GM19351 (cell line): ENCODE data around the gene FRMD5.

Experiments used
- ATAC-seq: cut with Tn5 transposase; IDR thresholded peaks from one replicate; pipeline ENCODE4 v1.9.1; 2021; ENCODE audit warnings: mild to moderate bottlenecking, moderate library complexity; ENCODE audit not compliant: unreplicated experiment

Gene FRMD5

DNA sequence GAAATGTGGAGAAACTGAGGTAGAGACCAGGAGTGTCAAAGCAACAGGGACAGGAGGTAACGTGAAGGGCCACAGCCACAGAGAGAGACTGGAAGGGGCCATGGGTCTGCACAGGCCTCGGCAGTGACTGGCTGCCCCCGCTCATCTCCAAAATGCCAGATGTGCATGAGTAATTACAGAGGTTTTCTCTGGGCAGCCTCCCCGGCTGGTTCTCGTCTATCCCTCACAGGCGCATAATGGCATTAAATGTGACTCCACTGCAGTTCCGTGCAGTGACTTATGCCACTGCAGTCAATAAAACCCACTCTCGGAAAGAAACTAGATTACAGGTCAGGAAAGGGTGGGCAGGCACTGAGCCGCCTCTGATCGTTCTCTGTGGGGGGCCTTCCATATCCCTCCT is 293.6 kb downstream of the FRMD5 start:
- no peak for ATAC-seq

DNA sequence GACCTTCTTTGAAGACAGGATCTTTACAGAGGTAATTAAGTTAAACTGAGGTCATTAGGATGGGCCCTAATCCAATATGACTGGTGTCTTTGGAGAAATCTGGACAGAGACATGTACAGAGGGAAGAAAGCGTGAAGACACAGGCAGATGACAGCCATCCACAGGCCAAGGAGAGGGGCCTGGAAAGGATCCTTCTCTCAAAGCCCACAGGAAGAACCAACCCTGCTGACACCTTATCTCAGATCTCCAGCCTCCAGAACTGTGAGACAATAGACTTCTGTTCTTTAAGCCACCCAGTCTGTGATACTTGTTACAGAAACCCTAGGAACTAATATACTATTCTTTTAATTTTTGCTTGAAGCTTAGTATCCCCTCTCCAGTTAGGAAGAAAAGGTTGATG is 294.1 kb downstream of the FRMD5 start:
- no peak for ATAC-seq

DNA sequence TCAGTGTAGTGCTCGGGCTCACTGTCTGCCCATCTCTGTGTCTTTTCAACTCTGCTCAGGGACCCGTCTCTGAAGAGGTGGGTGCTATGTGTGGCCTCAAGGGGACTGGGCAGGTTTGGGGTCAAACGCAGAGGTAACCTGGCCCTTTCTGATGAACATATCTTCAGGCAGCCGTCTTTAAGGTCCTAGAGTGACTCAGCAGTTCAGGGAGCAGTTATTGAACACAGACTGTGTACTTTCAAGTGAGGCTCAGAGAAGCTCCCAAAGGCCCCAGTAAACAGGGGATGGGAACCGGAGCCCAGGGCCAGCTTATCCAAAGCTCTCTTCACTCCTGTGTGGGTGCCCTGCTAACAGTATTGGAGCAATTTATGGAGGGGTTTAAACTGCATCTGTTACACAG is 295.1 kb downstream of the FRMD5 start:
- no peak for ATAC-seq

DNA sequence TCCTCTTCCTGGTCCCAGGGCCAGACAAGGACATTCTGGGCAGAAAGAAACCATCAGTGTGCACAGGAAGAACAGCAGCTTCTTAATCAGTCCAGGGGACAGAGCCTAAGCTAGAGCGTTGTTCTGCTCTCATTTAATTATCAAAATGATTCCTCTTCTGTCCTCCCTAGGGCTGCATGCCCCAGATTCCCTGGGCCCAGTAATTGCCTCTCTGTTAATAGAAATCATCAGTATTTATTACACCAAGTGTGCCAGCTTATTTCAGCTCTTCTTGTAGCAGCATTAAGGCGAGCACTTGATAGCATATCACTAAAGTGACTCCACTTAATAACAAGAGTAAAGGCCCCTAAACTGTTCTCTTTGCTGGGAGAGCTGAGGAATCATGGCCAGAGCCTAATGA is 296.2 kb downstream of the FRMD5 start:
- no peak for ATAC-seq

DNA sequence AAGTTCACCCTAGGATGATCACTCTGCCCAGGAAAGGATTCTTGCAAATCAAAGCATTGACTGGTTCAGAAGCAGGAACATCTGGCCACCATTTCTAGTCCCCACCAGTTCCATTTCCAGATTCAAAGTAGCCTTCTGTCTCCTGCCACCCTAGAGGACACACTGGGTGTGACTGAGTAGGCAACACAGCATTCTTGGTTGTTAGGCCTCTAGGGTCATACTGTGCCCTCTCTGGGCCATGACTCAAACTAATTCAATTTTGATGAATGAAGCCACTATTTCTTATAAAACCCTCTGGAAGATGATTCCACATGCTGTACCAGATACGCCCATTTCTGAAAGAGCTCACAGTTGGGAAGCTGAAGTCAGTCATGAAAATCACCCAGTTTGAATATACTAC is 298.5 kb downstream of the FRMD5 start:
- ATAC-seq, result no peak

DNA sequence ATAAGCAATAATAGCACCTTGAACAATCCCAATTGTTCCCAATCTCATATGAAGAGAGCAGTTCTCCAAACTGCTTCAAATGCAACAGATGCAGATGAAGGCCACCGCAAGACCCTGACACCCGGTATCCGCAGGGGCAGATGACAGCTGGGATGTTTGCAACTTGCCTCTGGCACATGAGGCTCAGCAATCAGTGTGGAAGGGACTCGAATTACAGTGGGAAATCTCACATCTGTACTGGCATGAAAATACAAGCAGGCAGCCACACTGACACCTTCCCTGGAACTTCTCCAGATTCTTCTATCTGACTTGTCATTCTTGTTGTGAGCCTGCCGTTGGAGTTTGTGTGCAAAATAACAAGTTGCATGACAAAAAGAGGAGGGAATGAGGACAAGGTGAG is 299.5 kb downstream of the FRMD5 start:
- no peak for ATAC-seq

DNA sequence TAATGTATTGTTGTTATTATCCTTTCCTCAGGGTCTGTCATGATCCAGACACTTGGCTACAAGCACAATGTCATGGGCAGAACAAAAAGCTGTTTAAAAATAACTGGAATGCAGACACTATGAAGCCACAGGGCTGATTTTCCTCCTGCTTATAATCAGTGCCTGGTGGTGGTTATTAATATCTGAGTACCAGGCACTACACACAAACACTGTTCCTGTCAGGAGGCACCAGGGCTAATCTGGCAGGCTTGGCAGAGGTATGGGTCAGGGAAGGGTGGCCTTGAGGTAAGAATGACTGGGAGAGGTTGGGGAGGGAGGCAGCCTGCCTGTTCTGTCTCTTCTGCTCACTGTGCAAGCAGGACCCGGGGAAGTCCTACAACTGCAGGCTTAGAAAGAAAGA is 301.1 kb downstream of the FRMD5 start:
- ATAC-seq, result no peak

DNA sequence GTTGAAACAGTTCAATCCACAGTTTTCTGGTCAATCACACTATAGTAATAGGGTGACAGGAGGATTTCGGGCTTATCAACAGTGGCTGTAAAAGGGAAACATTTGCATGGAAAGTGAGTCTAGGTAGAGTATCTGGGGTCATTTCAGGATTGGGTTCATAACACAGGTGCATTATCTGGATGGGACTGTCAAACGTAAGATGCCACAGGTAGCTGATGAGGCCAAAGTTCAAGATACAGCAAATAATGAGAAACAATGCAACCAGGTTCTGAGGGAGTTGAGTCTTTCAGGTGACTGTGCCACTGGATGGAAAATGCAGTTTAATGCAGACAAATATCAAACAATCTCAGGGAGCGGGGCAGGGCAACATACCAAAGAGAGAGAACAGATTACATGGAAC is 306.0 kb downstream of the FRMD5 start:
- no peak for ATAC-seq

DNA sequence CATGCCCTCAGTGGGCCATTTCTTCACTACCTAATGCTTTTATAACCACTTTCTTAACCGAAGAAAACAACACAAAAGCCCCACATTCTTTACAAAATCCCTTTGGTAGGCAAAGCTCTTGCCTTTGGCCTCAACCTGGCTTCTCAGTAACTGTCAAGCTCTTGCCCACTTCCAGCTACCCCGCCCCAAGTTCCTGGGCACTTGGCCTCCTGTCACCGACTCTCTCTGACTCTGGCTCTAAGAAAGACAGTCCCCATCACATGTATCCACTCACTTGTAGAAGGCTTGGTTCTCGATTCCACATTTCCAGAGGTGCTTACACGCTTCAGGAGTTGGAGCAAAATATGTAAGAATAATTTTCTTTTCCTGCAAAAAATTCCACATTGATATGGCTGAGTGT is 307.2 kb downstream of the FRMD5 start:
- ATAC-seq, result no peak

DNA sequence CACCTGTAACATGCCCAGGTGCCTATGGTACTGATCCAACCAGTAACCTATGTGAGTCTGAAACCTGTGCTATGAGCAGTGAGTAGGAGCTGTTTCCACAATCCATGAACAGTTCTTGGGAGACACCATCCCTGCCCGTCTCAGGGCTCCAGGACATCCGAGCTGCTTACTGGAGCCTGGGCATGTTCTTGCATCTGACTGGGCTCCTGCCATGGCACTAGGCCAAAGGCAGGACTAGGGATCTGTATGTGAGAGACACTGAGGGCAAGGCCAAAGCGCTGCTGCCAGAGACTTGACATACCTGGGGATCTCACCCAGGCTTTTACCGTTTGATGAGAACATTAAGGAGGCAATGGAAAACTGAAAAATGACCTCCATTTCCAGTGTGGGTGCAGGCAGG is 308.5 kb downstream of the FRMD5 start:
- ATAC-seq, result no peak

DNA sequence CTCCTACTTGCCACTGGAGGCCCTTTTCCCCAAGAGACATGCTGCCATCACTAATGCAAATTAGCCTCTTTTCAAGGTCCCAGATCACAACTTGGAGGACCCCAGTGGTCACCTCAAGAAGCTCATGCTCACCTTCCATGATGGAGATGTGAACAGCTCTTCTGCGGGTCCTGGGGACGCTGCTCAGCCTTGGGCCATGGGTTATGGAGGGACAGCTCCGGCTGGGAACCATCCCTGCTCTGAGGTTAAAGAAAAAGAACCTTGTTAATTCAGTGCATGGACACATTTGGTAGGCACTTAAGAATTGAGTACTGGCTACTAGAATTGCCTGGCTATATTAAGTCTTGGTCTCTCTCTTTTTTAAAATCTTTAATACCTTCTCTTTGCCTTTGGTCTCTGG is 311.5 kb downstream of the FRMD5 start:
- ATAC-seq, result no peak

DNA sequence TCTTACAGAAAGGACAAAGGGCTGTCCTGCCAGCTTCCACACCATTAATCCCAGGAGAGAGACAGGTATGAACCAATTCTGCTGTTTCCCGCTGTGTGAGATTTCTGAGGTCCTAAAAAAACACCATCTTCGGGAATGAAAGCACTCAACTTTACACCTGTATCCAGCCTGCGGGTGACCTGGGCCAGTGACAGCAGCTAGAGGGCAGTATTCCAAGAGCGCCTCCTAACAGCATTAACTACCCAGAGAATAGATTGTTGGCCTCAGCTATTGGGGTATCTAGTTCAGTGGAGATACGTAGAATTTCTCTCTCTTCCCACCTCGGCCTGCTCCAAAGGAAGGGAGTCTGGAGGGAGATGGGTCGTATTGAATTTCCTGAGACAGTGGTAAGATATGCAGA is 313.1 kb downstream of the FRMD5 start:
- no peak for ATAC-seq

DNA sequence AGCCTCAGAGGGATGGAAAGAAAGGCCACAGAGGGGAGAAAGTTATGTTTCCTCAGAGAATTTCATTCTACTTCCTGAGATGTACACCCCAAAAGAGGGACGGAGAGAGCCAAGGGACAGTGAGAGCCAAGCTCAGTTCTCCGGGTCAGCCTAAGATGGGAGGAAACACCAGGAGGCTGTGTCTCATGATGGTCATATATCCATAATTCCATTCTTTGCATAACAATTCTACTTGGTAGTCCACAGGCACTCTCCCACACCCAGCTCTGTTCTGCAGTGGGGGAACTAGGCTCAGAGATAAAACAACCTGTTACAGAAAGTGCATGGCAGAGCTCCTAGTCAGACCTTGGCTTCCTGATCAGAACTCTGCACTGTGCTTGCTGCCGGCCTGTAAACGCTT is 313.8 kb downstream of the FRMD5 start:
- no peak for ATAC-seq

DNA sequence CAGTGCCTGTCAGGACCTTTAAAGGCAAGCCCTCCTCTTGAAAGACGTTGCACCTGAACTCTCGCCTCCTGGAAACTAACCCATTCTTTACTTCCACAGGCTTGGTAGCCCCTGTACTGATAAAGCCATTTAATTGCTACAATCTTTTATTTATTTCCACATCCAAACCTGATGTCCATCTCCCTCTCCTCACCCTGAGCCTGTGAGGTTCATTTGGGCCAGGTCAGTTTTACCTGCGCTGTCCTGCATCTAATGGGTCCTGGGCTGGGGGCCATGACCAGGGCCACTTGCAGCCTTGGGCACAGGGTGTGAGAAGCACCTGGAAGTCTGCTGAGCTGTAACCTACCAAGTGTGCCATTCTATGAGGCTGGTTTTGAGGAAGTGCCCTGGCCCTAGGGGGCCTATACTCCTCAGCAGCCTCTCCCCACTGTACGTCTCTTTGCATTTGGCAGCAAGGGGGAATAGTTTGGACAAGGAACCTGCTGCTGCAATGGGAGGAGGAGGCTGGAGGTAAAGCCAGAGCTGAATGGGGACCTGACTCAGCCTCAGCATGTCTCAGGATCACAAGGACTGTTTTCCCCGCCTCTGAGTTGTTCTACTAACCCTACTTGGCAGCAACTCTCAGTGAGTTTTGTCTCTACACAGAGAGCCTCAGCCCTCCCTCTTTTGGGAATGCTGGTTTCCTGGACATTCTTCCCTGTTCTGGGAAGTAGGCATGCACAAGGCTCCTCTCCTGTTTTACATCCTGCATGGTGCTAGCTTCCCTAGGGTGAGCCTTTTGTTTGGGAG is 314.5 kb downstream of the FRMD5 start:
- no peak for ATAC-seq

DNA sequence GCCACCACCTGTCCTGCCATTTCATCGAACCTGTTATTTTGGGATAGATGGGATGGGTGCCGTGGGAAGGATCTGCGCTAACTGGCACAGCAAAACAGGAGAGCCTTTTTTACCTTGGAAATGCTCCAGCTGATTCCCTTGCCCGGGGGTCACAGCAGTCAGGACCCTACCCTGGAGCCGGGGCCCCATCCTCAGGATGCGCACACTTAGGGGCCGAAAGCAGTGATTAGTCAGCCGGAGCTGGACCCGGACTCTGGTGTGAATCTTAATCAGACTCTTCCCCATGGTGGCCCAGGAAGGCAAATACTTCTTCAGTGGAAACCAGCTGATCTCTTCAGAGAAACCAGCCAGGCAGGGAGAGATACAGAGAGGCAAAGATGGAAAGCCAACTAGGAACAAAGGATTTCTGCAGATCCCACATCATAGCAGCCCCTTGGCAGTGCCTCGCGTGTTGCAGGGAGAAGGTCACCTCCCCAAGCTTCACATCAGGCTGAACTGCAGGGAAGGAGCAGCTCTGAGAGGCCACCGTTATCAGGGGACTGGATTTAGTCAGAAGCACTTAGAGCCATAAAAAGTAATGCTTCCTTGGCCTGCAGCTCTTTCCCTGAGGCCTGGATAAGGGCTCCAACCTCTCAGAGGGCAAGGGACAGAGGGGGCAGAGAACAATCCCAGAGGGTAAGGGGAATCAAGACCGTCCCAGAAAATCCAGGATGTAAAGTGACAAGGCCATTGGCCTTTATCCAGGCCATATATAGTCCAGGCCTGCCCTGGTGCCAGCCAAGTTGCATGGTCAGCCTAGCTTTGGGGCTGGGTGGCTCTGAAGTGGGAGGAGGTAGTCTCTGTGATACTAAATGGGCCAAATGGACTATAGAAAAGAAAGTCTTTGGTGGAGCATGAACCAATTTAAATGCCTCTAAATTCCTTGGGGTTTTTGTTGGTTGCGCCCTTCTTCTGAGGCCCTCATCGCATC is 315.4 kb downstream of the FRMD5 start:
- ATAC-seq, result no peak

DNA sequence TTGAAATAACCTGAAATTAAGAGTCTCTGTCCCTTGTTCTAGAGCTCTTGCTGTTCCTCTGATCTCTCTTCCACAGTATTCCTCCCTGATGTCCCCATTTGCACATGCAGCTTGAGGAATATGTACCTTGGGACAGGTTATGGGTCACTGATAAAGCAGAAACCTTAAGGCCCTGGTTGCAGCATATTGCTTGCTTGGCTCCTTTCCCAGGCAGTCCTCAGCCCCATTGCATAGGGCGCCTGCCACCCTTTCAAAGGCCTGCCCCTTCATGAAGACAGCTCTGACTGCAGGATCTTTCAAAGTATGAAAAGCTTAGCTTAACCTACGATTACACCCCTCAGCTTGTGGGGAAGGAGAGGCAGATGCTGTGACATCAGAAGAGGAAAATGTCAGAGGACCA is 316.6 kb downstream of the FRMD5 start:
- ATAC-seq, result no peak

DNA sequence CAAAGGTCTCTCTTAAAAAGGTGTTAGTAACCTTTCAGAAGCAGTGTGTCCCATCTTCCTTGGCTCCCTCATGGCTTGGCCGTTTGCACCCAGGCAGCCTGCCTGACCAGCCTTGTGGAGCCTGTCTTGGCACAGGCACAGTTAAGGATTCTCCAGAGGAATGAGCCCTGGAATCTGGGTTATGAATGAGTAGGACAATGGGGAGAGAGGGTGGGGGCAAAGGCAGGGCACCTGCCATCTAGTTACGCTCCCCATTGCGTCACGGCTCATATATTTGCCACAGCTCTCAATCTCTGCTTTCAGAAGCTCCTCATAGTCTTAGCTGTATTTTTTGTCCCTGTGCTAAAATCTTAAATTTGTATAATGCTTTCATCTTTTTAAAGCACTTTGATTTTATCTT is 317.7 kb downstream of the FRMD5 start:
- no peak for ATAC-seq

DNA sequence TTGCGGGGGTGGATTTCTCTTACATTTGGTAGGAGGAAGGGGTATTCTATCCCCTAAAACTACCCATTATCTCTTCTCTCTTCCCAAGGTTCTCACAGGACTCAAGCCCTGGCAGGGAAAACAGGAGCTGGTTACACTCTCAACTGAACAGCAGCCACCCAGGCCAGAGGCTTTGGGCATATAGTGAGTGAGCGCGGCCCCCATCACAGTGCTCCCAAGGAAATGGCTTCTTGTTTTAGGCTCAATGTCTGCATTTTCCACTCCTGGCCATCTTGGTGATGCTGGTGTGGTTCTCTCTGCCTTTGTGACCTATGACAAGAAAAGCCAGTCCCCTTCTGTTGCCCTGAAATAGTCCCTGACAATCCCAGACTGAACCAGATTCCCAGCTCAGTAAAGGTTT is 318.2 kb downstream of the FRMD5 start:
- no peak for ATAC-seq

DNA sequence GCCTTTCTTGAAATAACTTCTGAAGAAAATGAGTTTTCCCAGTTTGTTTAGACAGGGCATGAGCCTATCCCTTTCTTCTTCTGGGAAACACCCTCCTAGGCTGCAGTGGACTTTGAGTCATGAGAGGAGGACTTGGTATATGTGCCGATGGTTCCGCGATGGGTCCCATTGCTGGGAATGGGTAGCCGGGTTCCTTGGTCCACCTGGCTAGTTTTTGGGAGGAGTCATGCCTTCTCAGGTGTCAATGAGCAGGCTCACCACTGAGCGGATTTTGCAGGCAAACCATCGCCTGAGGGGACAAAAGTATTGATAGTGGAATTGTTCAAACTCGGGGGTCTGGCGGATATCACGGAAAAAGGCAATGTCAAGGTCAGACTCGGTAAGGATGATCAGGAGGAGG is 321.4 kb downstream of the FRMD5 start:
- no peak for ATAC-seq

DNA sequence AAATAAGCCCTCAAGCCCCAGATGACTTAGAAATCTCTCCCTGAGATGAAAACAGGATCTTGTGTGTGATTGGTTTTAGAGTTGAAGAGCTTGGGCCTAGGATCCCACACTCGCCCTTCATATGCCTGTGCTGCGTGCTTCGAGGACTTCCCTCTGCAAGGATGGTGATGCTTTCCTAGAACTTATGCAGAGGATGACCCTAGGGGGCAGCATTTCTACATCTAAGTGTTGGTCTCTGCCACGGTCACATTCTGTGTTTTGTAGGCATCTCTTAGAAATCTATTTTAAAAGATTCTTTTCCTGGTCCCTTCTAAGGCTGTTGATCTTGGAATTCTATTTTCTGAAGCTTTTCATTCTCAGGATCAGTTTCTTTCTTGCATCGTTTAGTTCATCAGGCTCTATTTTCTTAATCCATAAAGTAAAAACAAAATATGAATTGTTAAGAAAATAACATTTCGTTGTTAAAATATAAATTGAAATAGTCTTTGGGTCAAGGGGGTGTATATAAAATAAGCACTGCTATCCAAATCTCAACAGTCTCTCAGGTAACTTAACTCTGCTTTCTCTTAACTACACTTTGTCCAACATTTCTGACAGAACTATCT is 322.6 kb downstream of the FRMD5 start:
- ATAC-seq, result no peak

DNA sequence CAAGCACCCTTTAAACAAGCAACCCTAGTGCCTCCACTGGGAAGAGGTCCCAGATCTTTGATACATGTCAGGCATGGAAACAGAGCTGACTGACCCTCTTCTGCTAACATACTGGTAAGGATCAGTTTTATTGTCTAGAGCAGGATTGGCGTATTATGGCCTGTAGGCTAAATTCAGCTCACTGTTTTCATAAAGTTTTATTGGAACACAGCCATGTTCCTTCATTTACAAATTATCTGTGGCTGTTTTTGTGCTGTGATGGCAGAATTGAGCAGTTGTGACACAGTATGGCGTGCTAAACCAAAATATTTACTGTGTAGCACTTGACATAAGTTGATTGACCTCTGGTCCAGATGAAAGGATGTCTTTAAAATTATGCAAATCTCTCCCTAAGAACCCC is 323.2 kb downstream of the FRMD5 start:
- no peak for ATAC-seq

DNA sequence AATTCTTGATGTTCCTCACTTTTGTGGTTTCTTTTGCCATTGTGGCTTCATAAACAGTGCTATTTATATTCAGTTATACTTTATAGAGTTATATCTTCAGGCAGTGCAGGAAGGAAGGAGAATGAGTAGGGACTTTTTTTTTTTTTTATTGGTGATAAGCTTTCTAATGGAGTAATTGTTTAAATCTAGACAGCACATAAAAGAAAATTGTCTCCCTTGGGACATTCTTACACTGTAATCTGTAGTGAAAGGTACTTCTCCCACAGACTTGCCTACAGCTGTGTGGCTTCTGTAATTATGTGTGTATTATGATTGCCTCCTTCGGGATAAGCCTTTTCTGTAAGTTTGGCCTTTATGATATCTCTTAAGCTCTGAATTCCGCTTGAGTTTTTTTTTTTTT is 326.7 kb downstream of the FRMD5 start:
- no peak for ATAC-seq
